ENCODE measurements around the gene SLC22A16. TPM values are rescaled to one million over a fixed set of nuclear protein-coding genes. Genes with fewer than 3 reads are reported as not detected.

SLC22A16 gene
- total and polyA plus RNA-seq, 2 donors (not counting 1 experiment from before 2014, with no cell fraction given) = not detected

GRCh38 chr6:110491299-110491643, 14.9 kb upstream of the SLC22A16 start:
- H3K9ac ChIP-seq (ENCODE audit: low read length) = no peak overlapping the region
- H3K4me2 ChIP-seq (replicated peaks; ENCODE audit: low read depth, low read length, poor library complexity, severe bottlenecking) = no peak overlapping the region
- Mint-ChIP-seq H3K4me3 (no peak overlapping the region), H3K9me3 (ENCODE audit: insufficient read depth) (no peaks in the 10 kb centered on the region), H3K4me1 (no peaks in the 10 kb centered on the region), H3K27ac (no peak overlapping the region), H3K27me3 (peaks cover 29% of the 10 kb centered on the region)
- H3K4me3 ChIP-seq (ENCODE audit: control extremely low read depth in 1 of 5, extremely low read depth in 1 of 5, insufficient read depth in 1 of 5, low read depth in 2 of 5, low read length in 4 of 5) = no peak overlapping the region
- H4K20me1 ChIP-seq (ENCODE audit: control insufficient read depth, insufficient read depth, low read length, poor library complexity, severe bottlenecking) = no peaks in the 10 kb centered on the region
- H3K4me1 ChIP-seq (ENCODE audit: control insufficient read depth in 2 of 2, insufficient read depth in 2 of 2, low read length in 2 of 2) = no peaks in the 10 kb centered on the region
- WGBS (ENCODE audit: insufficient coverage) = no CpG with 5 or more reads among the region's 3 CpGs
- H3K27ac ChIP-seq (ENCODE audit: low read length in 2 of 2) = no peak overlapping the region
- CTCF ChIA-PET = no interaction called here
- TF ChIP-seq EZH2 (IDR thresholded peaks at IDR 0.05; ENCODE audit: borderline replicate concordance, insufficient read depth, low read depth, low read length, poor library complexity, severe bottlenecking) (no peak), CTCF (IDR thresholded peaks at IDR 0.05) (no peak)
- H2AFZ ChIP-seq (ENCODE audit: insufficient read depth, low read depth, low read length, poor library complexity, severe bottlenecking) = no peak overlapping the region
- no peaks in the 10 kb centered on the region for H3K36me3 ChIP-seq (replicated peaks in 1 of 2; ENCODE audit: control extremely low read depth in 1 of 2, control insufficient read depth in 1 of 2, extremely low read depth in 1 of 2, insufficient read depth in 2 of 2, low read length in 1 of 2)
- DNase-seq = no peak
- POLR2A ChIA-PET = no interaction called here
- H3K9me3 ChIP-seq (ENCODE audit: control extremely low read depth in 1 of 3, control insufficient read depth in 2 of 3, insufficient read depth in 1 of 3, low read length in 2 of 3) = no peaks in the 10 kb centered on the region
- intact Hi-C loops (cut with micrococcal nuclease) = no loop called here
- no peak for ATAC-seq (ENCODE audit: low read depth)
- no peaks in the 10 kb centered on the region for H3K79me2 ChIP-seq (ENCODE audit: control insufficient read depth, insufficient read depth, low read length)
- no peaks in the 10 kb centered on the region for H3K27me3 ChIP-seq (replicated peaks in 1 of 4; ENCODE audit: control extremely low read depth in 1 of 4, control insufficient read depth in 3 of 4, insufficient read depth in 4 of 4, low read length in 3 of 4)

GRCh38 chr6:110490110-110490509, 13.7 kb upstream of the SLC22A16 start:
- no peaks in the 10 kb centered on the region for H3K9me3 ChIP-seq (ENCODE audit: control extremely low read depth in 1 of 3, control insufficient read depth in 2 of 3, insufficient read depth in 1 of 3, low read length in 2 of 3)
- H3K4me1 ChIP-seq (ENCODE audit: control insufficient read depth in 2 of 2, insufficient read depth in 2 of 2, low read length in 2 of 2) = no peaks in the 10 kb centered on the region
- no peak overlapping the region for H3K4me3 ChIP-seq (ENCODE audit: control extremely low read depth in 1 of 5, extremely low read depth in 1 of 5, insufficient read depth in 1 of 5, low read depth in 2 of 5, low read length in 4 of 5)
- DNase-seq (no peak), ATAC-seq (ENCODE audit: low read depth) (no peak)
- 86% methylated on average over 2 of the region's 3 CpGs for WGBS (ENCODE audit: insufficient coverage)
- Mint-ChIP-seq H3K9me3 (ENCODE audit: insufficient read depth) (no peaks in the 10 kb centered on the region), H3K27ac (no peak overlapping the region), H3K4me3 (no peak overlapping the region), H3K4me1 (no peaks in the 10 kb centered on the region), H3K27me3 (peaks cover 36% of the 10 kb centered on the region)
- ChIA-PET POLR2A (no interaction called here), CTCF (no interaction called here)
- no peak overlapping the region for H2AFZ ChIP-seq (ENCODE audit: insufficient read depth, low read depth, low read length, poor library complexity, severe bottlenecking)
- H3K4me2 ChIP-seq (replicated peaks; ENCODE audit: low read depth, low read length, poor library complexity, severe bottlenecking) = no peak overlapping the region
- no peaks in the 10 kb centered on the region for H3K79me2 ChIP-seq (ENCODE audit: control insufficient read depth, insufficient read depth, low read length)
- TF ChIP-seq CTCF (IDR thresholded peaks at IDR 0.05) (no peak), EZH2 (IDR thresholded peaks at IDR 0.05; ENCODE audit: borderline replicate concordance, insufficient read depth, low read depth, low read length, poor library complexity, severe bottlenecking) (no peak)
- H3K36me3 ChIP-seq (replicated peaks in 1 of 2; ENCODE audit: control extremely low read depth in 1 of 2, control insufficient read depth in 1 of 2, extremely low read depth in 1 of 2, insufficient read depth in 2 of 2, low read length in 1 of 2) = no peaks in the 10 kb centered on the region
- intact Hi-C loops (cut with micrococcal nuclease) = no loop called here
- H3K27me3 ChIP-seq (replicated peaks in 1 of 4; ENCODE audit: control extremely low read depth in 1 of 4, control insufficient read depth in 3 of 4, insufficient read depth in 4 of 4, low read length in 3 of 4) = no peaks in the 10 kb centered on the region
- no peak overlapping the region for H3K27ac ChIP-seq (ENCODE audit: low read length in 2 of 2)
- no peak overlapping the region for H3K9ac ChIP-seq (ENCODE audit: low read length)
- H4K20me1 ChIP-seq (ENCODE audit: control insufficient read depth, insufficient read depth, low read length, poor library complexity, severe bottlenecking) = no peaks in the 10 kb centered on the region

All from B cell (primary cell).